Activated CD4-positive, alpha-beta T cell treated with anti-CD3 and anti-CD28 coated beads, Interleukin-10, Interleukin-2, amounts not matched to agents 100 ng/mL and 50 ng/mL, durations not matched to agents 16 hours and 8 hours (primary cell): ENCODE data around the gene CDH1.

Experiments used
- DNase-seq: peaks from one replicate; pipeline ENCODE4 v3.0.0-alpha.2; 2020

The CDH1 gene

DNA sequence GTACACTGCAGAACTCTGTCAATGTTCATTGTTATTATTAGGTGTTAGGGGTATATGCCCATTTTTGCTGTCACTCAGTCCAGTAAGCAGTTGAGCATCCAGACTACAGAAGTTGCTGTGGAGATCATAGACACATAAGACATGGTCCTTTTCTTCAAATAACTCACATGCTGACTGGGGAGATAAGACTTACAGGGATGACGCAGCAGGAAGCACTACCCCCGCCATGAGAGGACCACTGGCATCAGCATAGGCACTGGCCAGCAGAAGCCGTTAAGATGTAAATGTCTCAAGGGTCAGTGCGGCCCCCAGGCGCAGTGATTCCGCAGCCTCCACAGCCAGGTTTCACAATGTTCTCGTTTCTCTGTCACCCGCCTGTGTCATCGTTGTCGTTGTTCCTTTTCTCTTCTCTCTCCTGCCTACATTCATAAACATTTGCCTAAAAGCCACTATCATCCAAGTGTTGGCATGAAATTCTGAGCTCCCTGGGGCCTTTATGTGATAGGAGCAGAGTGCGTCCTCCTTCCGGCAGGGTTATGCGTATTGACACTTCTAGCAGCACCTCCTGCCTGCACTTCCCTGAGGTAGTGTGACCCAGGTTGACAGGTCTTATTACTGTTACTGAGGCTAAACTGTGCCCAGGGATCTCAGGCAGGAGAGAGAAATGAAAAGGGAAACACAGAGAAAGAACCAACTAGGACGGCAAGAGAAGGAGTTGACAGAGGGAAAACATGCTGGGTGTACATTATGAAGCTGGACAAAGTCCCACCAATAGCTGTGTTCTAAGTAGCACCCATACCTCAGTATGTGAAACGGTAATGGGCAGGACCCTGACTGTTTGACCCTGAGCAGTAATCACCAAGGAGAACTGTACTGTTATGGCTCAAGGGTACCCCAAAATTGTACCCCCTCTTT, 124.1 kb downstream of the CDH1 start:
- no peak for DNase-seq

DNA sequence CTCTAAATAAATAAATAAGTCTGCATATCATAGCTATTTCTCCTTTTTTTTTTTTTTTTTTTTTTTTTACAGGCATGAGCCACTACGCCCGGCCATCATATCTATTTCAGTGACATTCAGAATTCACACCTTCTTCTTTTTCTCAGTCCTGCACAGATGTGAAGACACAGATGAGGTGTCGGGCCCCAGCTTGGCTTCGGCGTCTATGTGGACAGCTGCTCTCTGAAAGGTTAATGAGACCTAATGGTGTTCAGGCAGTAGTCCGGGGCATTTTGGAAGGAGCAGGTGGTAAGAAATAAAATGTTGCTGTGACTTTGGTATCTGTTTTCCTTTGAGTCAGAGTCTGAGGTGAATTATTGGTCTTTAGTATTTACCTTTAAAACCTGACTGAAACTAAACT, 129.8 kb downstream of the CDH1 start:
- no peak for DNase-seq

DNA sequence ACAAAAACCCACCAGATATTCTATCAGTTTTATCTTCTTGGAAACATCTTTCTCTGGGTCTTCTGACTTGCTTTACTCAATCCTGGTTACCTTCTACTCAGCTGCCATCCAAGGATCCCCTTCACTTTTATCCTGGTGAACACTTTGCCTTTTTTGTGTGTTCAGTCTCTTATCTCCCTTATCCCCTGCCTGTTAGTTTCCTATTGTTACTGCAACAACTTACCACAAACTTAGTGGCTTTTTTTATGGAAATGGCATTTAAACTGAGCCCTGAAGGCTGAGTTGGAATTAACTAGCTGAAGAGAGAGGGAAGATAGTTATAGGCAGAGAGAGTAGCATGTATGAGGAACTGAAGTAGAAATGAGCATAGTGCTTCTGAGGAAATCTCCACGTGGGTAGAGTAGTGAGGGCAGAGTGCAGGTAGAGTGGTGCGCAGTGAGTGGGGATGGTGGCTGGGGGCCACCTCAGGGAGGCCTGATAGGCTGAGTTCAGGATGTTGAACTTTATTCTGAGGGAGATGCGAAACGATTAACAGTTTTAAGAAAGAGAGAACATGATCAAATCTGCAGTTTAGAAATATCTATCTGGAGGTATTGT, 132.5 kb downstream of the CDH1 start:
- DNase-seq = no peak

DNA sequence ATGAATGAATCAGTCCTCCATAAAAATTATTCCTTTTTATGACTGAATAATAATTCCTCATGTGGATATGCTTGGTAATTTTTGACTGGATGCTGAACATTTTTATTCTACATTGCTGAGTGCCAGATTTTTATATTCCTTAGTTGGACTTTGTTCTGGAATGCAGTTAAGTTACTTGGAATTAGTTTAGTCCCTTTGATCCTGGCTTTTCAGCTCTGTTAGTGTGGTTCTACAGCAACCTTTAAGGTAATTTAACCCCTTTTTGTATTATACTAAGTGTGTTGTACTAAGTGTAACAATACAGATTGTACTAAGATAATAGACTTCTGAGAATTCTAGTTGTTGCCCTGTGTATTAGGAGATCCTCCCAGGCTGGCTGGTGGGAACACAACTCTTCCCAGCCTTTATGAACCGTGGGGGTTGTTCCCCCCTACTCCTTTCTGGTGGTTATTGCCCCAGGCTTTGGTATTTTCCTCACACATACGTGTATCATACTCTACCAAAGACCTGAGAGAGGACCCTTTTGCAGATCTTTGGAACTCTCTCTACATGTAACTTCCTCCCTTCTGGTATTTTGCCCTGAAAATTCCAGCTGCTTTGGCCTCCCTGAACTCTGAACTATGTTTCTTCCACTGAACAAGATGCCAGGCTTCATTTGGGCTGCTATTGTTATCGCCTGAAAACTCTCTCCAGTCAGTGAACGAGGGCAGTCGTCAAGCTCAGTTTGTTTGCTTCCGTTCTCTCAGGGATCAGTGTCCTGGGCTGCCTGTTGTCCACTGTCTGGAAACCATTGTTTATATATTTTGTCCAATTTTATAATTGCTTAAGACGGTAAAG, 136.8 kb downstream of the CDH1 start:
- DNase-seq = no peak

DNA sequence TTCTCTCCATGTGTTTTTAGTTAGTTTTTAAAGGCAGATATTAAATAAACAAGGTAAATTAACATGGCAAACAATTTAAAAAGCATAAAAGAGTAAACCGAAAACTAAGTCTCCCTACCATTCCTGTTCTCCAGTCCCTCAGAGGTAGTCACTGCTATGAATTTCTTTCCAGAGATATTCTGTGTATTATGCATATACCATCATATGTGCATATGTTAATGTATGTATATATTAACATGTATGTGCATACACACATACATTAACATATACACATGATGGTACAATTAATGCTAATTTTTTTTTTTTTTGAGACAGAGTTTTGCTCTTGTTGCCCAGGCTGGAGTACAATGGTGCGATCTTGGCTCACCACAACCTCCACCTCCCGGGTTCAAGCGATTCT, 138.8 kb downstream of the CDH1 start:
- DNase-seq = no peak

DNA sequence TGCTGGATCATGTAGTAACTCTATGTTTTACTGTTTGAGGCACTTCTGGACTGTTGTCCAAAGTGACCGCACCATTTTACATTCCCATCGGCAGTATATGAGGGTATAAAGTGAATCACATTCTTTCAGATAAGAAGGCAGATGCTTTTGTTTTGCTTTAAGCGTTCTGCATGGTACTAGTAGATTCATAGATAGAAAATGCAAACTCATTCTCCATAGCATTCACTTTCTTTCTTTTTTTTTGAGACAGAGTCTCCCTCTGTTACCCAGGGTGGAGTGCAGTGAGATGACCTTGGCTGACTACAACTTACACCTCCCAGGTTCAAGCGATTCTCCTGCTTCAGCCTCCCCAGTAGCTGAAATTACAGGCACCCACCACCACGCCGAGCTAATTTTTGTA, 146.6 kb downstream of the CDH1 start:
- DNase-seq = no peak

DNA sequence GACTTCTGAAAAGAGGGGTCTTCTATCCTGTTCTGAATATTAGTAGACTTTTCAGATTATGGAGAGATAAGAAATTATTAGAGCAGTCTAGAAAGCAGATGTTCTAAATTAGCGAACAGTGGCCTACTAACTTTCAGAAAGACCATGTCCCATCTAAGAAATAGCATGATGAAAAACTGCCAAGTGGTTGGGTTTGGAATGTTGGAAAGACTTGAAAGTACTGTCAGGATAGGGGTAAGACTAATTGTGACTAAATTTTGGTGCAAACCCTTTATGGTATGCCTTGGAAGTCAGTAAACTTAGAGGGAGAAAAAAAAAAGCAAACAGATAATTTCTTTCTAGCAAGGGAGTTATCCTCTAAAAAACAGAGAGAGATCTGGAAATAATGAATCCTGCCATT, 147.3 kb downstream of the CDH1 start:
- no peak for DNase-seq
